GM21786 (cell line): ENCODE measurements around the gene EIF2AK3.
A peak's percentile ranks its signal among the peaks of the same experiment; 100 is the strongest.
"Not testable (repeated sequence)": the region's sequence is repeated elsewhere in the genome, so short reads cannot be mapped to it uniquely, and the experiment has no call there.

ENCODE experiments used
- ATAC-seq: cut with Tn5 transposase; IDR thresholded peaks from one replicate; pipeline ENCODE4 v1.9.1; 2021; ENCODE audit not compliant: unreplicated experiment

Gene EIF2AK3

GRCh38 chr2:88627055-88627855, at the start of gene EIF2AK3:
TSS of gene EIF2AK3 (minus strand) at chr2:88627464. CDS start at chr2:88627274, 190 bp downstream.
- ATAC-seq, result peak; percentile 83

GRCh38 chr2:88673363-88673762, 46.1 kb upstream of the EIF2AK3 start:
- no peak for ATAC-seq

GRCh38 chr2:88671786-88672427, 44.6 kb upstream of the EIF2AK3 start:
- no peak for ATAC-seq

- peak; percentile 67 for ATAC-seq
These were observed 42.4 kb upstream of the EIF2AK3 start for GRCh38 chr2:88669482-88670214.

DNA sequence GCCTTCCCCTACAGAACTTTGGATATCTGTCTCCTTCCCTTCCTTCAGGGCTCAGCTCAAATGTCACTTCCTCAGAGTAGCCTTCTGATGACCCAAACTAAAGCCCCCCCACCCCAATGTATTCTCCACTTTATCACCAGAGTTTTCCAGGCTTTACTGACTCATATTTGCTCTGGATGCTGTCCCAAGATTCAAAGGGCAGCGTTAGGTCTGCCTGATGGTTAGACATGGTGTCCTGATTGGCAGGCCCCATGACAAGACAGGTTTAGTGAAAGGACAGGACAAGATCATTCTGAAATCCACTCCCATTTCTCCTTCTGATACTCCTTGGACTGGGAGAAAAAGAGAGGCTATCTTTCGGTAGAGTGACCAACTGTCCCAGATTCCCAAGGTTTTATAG, 41.6 kb upstream of the EIF2AK3 start:
- no peak for ATAC-seq

GRCh38 chr2:88667219-88667618, 40.0 kb upstream of the EIF2AK3 start:
- no peak for ATAC-seq

GRCh38 chr2:88666576-88666975, 39.3 kb upstream of the EIF2AK3 start:
- ATAC-seq, result no peak

DNA sequence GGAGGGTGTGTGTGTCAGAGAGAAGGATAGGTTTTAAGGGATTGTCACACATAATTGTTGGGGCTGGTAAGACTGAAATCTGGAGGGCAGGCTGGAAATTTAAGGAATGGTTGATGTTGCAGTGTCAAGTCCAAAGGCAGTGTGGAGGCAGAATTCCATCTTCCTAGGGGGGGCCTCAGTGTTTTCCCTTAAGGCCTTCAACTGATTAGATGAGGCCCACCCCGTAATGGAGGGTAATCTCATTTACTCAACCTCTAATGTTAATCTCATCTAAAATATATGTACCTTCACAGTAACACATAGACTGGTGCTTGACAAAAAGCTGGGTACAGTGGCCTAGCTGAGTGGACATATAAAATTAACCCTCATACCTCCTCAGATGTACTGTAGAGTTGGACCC, 33.4 kb upstream of the EIF2AK3 start:
- no peak for ATAC-seq

- no peak for ATAC-seq
These were observed 32.3 kb upstream of the EIF2AK3 start for GRCh38 chr2:88659538-88659915.

DNA sequence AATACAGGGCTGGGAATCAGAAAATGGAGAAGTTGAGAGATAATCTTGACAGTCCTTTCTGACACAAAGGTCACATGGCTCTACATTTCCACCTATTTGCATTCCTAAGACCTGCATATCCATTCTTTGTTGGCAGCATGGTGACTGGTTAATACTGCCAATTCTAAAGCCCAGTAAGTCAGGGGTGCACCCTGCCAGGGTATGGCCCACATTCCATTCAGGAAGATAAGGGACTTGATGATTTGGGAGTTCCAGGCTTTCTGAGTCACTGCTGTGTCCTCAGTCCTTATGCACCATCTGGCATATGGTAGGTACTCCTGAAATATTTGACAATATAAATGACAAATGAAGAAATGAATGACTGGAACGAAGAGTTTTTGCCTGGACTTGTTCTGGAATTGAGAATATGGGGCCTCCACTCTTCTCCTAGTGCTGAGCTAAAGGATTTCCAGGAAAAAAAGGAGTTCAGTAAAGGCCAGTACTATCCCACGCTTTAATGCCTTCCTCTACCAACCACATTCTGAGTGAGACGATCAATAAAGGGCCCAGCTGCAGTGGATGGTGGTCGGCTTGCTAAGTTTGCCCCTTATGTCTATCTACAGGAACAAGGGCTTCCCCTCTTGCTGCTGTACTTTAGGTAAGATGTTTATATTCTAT, 31.7 kb upstream of the EIF2AK3 start:
- ATAC-seq, result no peak

- ATAC-seq, result no peak
These were observed 31.1 kb upstream of the EIF2AK3 start for GRCh38 chr2:88658326-88658725.

DNA sequence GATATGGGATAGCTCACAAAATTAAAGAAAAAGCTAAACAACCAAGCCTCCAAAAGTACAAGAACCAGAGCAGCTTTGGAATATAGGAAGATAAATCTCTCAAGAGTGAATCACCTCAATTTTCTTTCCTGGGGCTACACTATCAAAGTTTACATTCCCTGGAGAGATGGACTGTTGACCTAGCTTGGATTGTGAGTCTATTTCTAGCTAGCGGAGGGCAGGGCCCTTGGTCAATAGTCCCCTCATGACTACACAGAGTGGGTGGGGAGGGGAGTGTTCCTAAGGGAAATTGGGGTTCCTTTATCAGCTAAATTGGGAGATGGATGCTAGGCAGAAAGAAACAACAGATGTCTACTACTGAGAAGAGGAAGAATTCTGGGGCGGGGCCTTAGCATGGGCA, 29.9 kb upstream of the EIF2AK3 start:
- ATAC-seq, result no peak

- ATAC-seq, result no peak
These were observed 29.4 kb upstream of the EIF2AK3 start for GRCh38 chr2:88656690-88657089.

- ATAC-seq, result no peak
These were observed 27.4 kb upstream of the EIF2AK3 start for GRCh38 chr2:88654714-88655113.

DNA sequence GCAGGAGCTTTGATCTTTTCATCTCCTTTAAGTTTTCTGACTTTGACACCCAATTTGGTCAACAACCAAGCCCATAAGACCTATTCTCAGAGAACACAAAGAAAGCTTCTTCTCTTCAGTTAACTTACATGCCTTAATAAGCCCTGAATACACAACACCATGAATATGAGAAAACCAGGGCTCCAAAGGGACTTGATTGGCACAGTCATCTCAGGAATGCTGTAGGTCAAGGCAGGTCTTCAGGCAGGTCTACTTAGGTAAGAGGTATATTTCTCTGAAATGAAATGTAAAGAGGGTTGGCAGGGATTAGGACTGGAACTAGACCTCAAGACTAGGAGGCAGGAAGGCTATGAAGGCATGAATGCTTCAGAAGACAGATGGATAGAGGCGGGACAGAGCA, 24.4 kb upstream of the EIF2AK3 start:
- ATAC-seq, result no peak

DNA sequence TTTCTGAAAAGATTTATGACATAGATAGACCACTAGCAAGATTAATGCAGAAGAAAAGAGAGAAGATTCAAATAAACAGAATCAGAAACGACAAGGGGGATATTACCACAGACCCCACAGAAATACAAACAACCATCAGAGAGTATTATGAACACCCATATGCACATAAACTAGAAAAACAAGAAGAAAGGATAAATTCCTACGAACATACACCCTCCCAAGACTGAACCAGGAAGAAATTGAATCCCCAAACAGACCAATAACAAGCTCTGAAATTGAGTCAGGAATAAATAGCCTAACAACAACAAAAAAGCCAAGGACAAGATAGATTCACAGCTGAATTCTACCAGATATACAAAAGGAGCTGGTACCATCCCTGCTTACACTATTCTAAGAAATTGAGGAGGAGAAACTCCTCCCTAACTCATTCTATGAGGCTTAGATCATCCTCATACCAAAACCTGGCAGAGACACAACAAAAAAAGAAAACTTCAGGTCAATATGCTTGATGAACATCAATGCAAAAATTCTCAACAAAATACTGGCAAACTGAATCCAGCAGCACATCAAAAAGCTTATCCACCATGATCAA, 18.1 kb upstream of the EIF2AK3 start:
- ATAC-seq, result not testable (repeated sequence)

DNA sequence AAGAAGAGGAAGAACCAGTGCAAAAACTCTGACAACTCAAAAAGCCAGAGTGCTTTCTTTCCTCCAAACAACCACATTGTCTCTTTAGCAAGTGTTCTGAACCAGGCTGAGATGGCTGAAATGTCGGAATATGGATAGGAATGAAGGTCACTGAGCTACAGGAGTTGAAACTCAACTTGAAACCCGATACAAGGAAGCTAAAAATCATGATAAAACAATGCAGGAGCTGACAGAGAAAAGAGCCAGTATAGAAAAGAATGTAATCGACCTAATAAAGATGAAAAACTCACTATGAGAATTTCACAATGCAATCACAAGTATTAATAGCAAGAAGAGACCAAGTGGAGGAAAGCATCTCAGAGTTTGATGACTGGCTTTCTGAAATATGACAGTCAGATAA, 15.0 kb upstream of the EIF2AK3 start:
- no peak for ATAC-seq

DNA sequence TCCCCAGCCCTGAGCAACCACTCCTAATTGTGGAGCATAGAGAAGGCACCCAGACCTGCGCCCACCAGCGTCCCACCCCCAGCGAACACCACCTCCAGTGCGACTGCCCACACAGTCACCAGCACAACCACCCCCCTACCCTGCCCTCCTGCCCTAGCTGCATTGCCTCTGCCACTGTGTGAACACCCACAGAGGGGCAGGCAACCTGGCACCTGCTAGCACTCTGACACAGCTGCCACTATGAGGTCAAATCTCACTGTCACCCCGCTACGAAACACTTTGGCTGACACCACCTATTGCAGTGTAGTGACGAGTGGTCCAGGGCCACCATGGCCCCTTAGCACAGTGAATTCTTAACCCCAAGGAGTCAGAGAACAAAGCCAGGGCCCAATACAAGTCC, 14.1 kb upstream of the EIF2AK3 start:
- no peak for ATAC-seq

- no peak for ATAC-seq
These were observed 12.6 kb upstream of the EIF2AK3 start for GRCh38 chr2:88639865-88640264.

DNA sequence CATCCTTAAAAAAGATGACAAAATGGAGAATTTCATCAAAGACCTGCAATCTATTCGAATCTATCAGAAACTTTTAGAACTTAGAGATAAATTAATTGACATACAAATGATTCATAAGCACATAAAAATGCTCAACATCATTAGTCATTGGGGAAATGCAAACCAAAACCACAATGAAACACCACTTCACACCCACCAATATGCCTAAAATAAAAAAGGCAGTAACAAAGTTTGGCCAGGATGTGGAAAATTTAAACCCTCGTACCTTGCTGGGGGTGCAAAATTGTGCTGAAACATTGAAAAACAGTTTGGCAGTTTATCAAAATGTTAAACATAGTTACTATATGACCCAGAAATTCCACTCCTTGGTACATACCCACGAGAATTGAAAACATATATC, 11.5 kb upstream of the EIF2AK3 start:
- ATAC-seq, result no peak

- ATAC-seq, result no peak
These were observed 10.9 kb upstream of the EIF2AK3 start for GRCh38 chr2:88638123-88638650.
